HepG2 (cell line): ENCODE measurements around the gene CRADD. TPM values are rescaled to one million over a fixed set of nuclear protein-coding genes. Genes with fewer than 3 reads are reported as not detected.

Experiments
- DBP ChIP-seq: sonication (generic); formaldehyde crosslinking; IDR thresholded peaks from 2 replicates; pipeline ENCODE4 v1.4.0; 2020; ENCODE audit warnings: missing genetic modification reagents; ENCODE audit errors: not compliant biosample characterization
- GRHL1 ChIP-seq: sonication (generic); formaldehyde crosslinking; conservative IDR thresholded peaks from 2 replicates; pipeline ENCODE4 v1.8.0; 2022; ENCODE audit warnings: missing genetic modification reagents
- HCFC1 ChIP-seq: fragments of 150-350 bp; IDR thresholded peaks from 2 replicates; pipeline ENCODE4 v1.6.1; 2014; ENCODE audit warnings: low read depth, low read length
- MYPOP ChIP-seq: sonication (generic); formaldehyde crosslinking; IDR thresholded peaks from 2 replicates; pipeline ENCODE4 v1.8.1; 2023; ENCODE audit warnings: mild to moderate bottlenecking, moderate library complexity, missing genetic modification reagents
- NFAT5 ChIP-seq: sonication (generic); formaldehyde crosslinking; IDR thresholded peaks from 2 replicates; pipeline ENCODE4 v1.4.0; 2020; ENCODE audit warnings: missing genetic modification reagents
- NFATC3 ChIP-seq: sonication (generic); formaldehyde crosslinking; IDR thresholded peaks from 2 replicates; pipeline ENCODE4 v1.5.1; 2020; ENCODE audit warnings: mild to moderate bottlenecking, missing genetic modification reagents
- SMAD3 ChIP-seq: sonication (generic); formaldehyde crosslinking; IDR thresholded peaks from 2 replicates; pipeline ENCODE4 v1.4.0; 2020; ENCODE audit warnings: missing genetic modification reagents
- TOPORS ChIP-seq: sonication (generic); formaldehyde crosslinking; IDR thresholded peaks from 2 replicates; pipeline ENCODE4 v1.8.0; 2023; ENCODE audit warnings: mild to moderate bottlenecking, missing genetic modification reagents
- YEATS2 ChIP-seq: sonication (generic); formaldehyde crosslinking; IDR thresholded peaks from 2 replicates; pipeline ENCODE4 v1.4.0; 2020; ENCODE audit warnings: missing genetic modification reagents, borderline replicate concordance
- ZBED4 ChIP-seq: sonication (generic); formaldehyde crosslinking; IDR thresholded peaks from 2 replicates; pipeline ENCODE4 v1.4.0; 2020; ENCODE audit warnings: missing genetic modification reagents, borderline replicate concordance
- ZNF121 ChIP-seq: sonication (generic); formaldehyde crosslinking; IDR thresholded peaks from 2 replicates; pipeline ENCODE4 v1.5.0; 2020; ENCODE audit warnings: mild to moderate bottlenecking, missing genetic modification reagents
- ZNF232 ChIP-seq: sonication (generic); formaldehyde crosslinking; IDR thresholded peaks from 2 replicates; pipeline ENCODE4 v1.4.0; 2020; ENCODE audit warnings: missing genetic modification reagents, borderline replicate concordance
- ZNF563 ChIP-seq: sonication (generic); formaldehyde crosslinking; IDR thresholded peaks from 2 replicates; pipeline ENCODE4 v1.8.0; 2022; ENCODE audit warnings: mild to moderate bottlenecking, moderate library complexity, missing genetic modification reagents
- ZNF614 ChIP-seq: IDR thresholded peaks from 2 replicates; pipeline ENCODE4 v1.6.1; 2018; ENCODE audit warnings: missing biosample characterization, missing genetic modification reagents, inconsistent platforms, borderline replicate concordance
- ZNF709 ChIP-seq: sonication (generic); formaldehyde crosslinking; IDR thresholded peaks from 2 replicates; pipeline ENCODE4 v1.5.0; 2020; ENCODE audit warnings: mild to moderate bottlenecking, missing genetic modification reagents
- ZSCAN29 ChIP-seq: sonication (generic); formaldehyde crosslinking; conservative IDR thresholded peaks from 2 replicates; pipeline ENCODE4 v1.4.0; 2020; ENCODE audit warnings: mild to moderate bottlenecking, missing genetic modification reagents
- polyA plus RNA-seq, 8 experiments: library from polyadenylated mRNA; depleted of rRNA in 3 of 8; stranded (reverse) in 7 of 8; unstranded in 1 of 8; fragments of >200 nt; fragmentation: Illumina TruSeq in 4 of 8; extraction: Trizol in 4 of 8; gene quantifications; 2 replicates each; pipeline versions ENCODE4 v1.2.1 to v1.2.3, GENCODE V29; 2011 to 2016; ENCODE audit warnings: low read depth in 4 of 8, missing spikeins in 1 of 8, mixed read lengths in 1 of 8; ENCODE audit not compliant: insufficient read depth in 1 of 8
- total RNA-seq, 5 experiments: library from RNA; depleted of rRNA; stranded (reverse); fragments of >200 nt; fragmentation: Illumina TruSeq; extraction: Trizol; gene quantifications; 2 replicates each; pipeline ENCODE4 v1.2.3, GENCODE V29; 2016; ENCODE audit warnings: low read depth in 1 of 5

The CRADD gene
- total and polyA plus RNA-seq, 2 of the 13 experiments (the other 11 are each of a cell fraction or from before 2014, with no cell fraction given) = 12.4 to 18.8 TPM

GRCh38 chr12:93663006-93663728 is 14.0 kb upstream of the CRADD start (continued):
- peak; percentile 75; the same call in 1 of the 2 replicates for TF ChIP-seq ZBED4
- TF ChIP-seq ZNF709 = peak; percentile 81
- peak; percentile 74; the same call in 1 of the 2 replicates for TF ChIP-seq SMAD3 (CRISPR knock-in tag)
- peak; percentile 72 for TF ChIP-seq ZNF563 (CRISPR knock-in tag)
- TF ChIP-seq ZSCAN29 (CRISPR knock-in tag) = no peak
- no peak for TF ChIP-seq NFAT5 (CRISPR knock-in tag)
- TF ChIP-seq HCFC1 = no peak
- no peak for TF ChIP-seq NFATC3 (CRISPR knock-in tag)
- no peak for TF ChIP-seq MYPOP (CRISPR knock-in tag)
- TF ChIP-seq ZNF121 (CRISPR knock-in tag) = no peak
- TF ChIP-seq ZNF614 (CRISPR knock-in tag) = peak; percentile 94; the same call in 1 of the 2 replicates
- no peak for TF ChIP-seq GRHL1 (CRISPR knock-in tag)
- no peak; the same call in 1 of the 2 replicates for TF ChIP-seq TOPORS
- no peak; the same call in 1 of the 2 replicates for TF ChIP-seq ZNF232 (CRISPR knock-in tag)
- peak; percentile 68; the same call in 1 of the 2 replicates for TF ChIP-seq YEATS2 (CRISPR knock-in tag)
- no peak for TF ChIP-seq DBP
